ENCODE data around the gene PIKFYVE. TPM values are rescaled to one million over a fixed set of nuclear protein-coding genes. Genes with fewer than 3 reads are reported as not detected.

Gene PIKFYVE
- total RNA-seq, 2 experiments from 2014 or later, result 29.7 to 50.0 TPM

DNA sequence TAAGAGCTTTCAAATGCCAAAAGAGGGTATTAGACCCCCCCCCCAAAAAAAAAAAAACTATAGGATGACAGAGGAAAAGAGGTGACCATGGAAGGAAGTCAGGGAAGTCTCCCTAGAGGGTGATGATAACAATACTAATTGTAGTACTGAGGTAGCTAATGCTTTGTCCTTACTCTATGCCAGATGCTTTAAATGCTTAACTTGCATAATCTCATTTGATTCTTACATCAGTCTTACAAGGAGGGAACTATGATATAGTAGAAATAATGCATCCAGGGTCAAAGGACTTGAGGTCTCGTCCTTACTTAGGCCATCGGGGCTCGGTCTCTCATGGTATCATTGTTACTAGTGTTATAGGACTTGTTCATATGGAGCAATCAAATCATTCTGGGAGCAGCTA, 20.3 kb upstream of the PIKFYVE start:
- H2AFZ ChIP-seq (ENCODE audit: low read length), result no peak overlapping the region
- no peak overlapping the region for H3K4me2 ChIP-seq (ENCODE audit: low read length)
- no peaks in the 10 kb centered on the region for H3K79me2 ChIP-seq (ENCODE audit: insufficient read depth, low read depth, low read length)
- no peaks in the 10 kb centered on the region for H3K9me2 ChIP-seq (ENCODE audit: insufficient read depth, low read length)
- H3K27ac ChIP-seq (ENCODE audit: low read depth, low read length, poor library complexity, severe bottlenecking), result no peak overlapping the region
- CTCF ChIA-PET (ENCODE audit: unreplicated experiment), result no interaction called here
- intact Hi-C loops (cut with micrococcal nuclease; ENCODE audit: unreplicated experiment), result no loop called here
- no peaks in the 10 kb centered on the region for H3K9me3 ChIP-seq (ENCODE audit: low read length)
- no peaks in the 10 kb centered on the region for H4K20me1 ChIP-seq (ENCODE audit: insufficient read depth, low read length)
- TF ChIP-seq, protein P1, sequence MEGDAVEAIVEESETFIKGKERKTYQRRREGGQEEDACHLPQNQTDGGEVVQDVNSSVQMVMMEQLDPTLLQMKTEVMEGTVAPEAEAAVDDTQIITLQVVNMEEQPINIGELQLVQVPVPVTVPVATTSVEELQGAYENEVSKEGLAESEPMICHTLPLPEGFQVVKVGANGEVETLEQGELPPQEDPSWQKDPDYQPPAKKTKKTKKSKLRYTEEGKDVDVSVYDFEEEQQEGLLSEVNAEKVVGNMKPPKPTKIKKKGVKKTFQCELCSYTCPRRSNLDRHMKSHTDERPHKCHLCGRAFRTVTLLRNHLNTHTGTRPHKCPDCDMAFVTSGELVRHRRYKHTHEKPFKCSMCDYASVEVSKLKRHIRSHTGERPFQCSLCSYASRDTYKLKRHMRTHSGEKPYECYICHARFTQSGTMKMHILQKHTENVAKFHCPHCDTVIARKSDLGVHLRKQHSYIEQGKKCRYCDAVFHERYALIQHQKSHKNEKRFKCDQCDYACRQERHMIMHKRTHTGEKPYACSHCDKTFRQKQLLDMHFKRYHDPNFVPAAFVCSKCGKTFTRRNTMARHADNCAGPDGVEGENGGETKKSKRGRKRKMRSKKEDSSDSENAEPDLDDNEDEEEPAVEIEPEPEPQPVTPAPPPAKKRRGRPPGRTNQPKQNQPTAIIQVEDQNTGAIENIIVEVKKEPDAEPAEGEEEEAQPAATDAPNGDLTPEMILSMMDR (conservative IDR thresholded peaks at IDR 0.05; ENCODE audit: low read length), result no peak
- TF ChIP-seq EZH2phosphoT487 (IDR thresholded peaks at IDR 0.05; ENCODE audit: borderline replicate concordance, low read depth, low read length), result no peak
- no peak overlapping the region for H3K4me3 ChIP-seq (ENCODE audit: low read depth, low read length, poor library complexity, severe bottlenecking)
- POLR2A ChIA-PET, result interaction anchor here (0.6 to 1.5 kb wide), 3 partner anchors 8 to 317 kb away, joined by 3 to 5 read pairs (median 5); no protein-coding TSS in a partner anchor
- H3K4me1 ChIP-seq (ENCODE audit: insufficient read depth, low read length, poor library complexity, severe bottlenecking), result peaks cover 5% of the 10 kb centered on the region
- DNase-seq (ENCODE audit: low spot score), result no peak
- BruUV-seq (replicated peaks), result no TSS peak
- peaks cover 94% of the 10 kb centered on the region for H3K36me3 ChIP-seq (ENCODE audit: insufficient read depth, low read length)

DNA sequence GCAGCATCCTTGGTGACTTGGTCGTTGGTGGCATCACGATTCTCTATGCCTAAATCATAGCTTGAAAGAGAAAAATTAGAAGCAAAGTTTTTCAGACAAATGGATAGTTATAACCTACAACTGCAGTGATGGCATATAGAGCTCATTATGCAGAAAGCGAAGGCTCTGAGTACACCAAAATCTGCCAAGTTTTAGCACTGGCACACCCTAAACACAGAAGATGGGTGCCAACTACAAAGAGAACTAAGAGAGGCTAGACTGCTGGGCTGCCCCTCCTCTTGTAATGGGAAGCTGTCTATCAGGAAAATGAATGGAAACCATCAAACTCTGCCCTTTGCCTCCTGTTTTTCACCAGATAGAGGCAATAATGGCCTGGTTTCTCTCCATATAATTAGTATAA, 17.5 kb upstream of the PIKFYVE start:
- Histone ChIP-seq H3K4me2 (ENCODE audit: low read length) (no peak overlapping the region), H2AFZ (ENCODE audit: low read length) (no peak overlapping the region), H3K9me2 (ENCODE audit: insufficient read depth, low read length) (no peaks in the 10 kb centered on the region), H4K20me1 (ENCODE audit: insufficient read depth, low read length) (peaks cover 4% of the 10 kb centered on the region; the same call in 1 of the 2 replicates), H3K4me1 (ENCODE audit: insufficient read depth, low read length, poor library complexity, severe bottlenecking) (peaks cover 26% of the 10 kb centered on the region), H3K36me3 (ENCODE audit: insufficient read depth, low read length) (peaks cover 97% of the 10 kb centered on the region), H3K79me2 (ENCODE audit: insufficient read depth, low read depth, low read length) (peaks cover 5% of the 10 kb centered on the region; the same call in 1 of the 2 replicates), H3K9me3 (ENCODE audit: low read length) (no peaks in the 10 kb centered on the region), H3K4me3 (ENCODE audit: low read depth, low read length, poor library complexity, severe bottlenecking) (no peak overlapping the region), H3K27ac (ENCODE audit: low read depth, low read length, poor library complexity, severe bottlenecking) (no peak overlapping the region)
- BruUV-seq (replicated peaks), result no TSS peak
- CTCF ChIA-PET (ENCODE audit: unreplicated experiment), result no interaction called here
- TF ChIP-seq, protein P1 (conservative IDR thresholded peaks at IDR 0.05; ENCODE audit: low read length), result no peak
- TF ChIP-seq EZH2phosphoT487 (IDR thresholded peaks at IDR 0.05; ENCODE audit: borderline replicate concordance, low read depth, low read length), result no peak
- POLR2A ChIA-PET, result interaction anchor here (1.3 kb wide), 1 partner anchor 16 kb away, joined by 4 read pairs; no protein-coding TSS in a partner anchor
- intact Hi-C loops (cut with micrococcal nuclease; ENCODE audit: unreplicated experiment), result no loop called here
- no peak for DNase-seq (ENCODE audit: low spot score)

DNA sequence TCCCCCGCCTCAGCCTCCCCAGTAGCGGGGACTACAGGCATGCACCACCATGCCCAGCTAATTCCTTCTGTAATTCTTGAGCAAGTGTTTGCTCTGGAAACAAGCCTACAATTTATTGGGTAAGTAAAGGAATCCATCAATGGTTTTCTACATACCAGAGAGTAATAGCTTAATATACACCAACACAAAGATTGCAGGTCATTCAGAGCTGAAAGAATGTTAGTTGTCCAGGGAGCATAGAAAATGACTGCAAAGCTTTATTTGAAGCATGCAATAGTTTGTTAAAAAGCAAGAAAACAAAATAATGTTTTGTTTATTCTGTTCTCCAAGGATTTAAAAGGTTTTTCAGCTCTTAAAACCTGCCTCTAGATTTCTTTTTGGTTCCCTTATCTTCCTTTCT, 16.8 kb upstream of the PIKFYVE start:
- Histone ChIP-seq H3K4me3 (ENCODE audit: low read depth, low read length, poor library complexity, severe bottlenecking) (no peak overlapping the region), H3K4me2 (ENCODE audit: low read length) (no peak overlapping the region), H3K9me2 (ENCODE audit: insufficient read depth, low read length) (no peaks in the 10 kb centered on the region), H4K20me1 (ENCODE audit: insufficient read depth, low read length) (peaks cover 4% of the 10 kb centered on the region; the same call in 1 of the 2 replicates), H3K4me1 (ENCODE audit: insufficient read depth, low read length, poor library complexity, severe bottlenecking) (peaks cover 30% of the 10 kb centered on the region), H3K27ac (ENCODE audit: low read depth, low read length, poor library complexity, severe bottlenecking) (no peak overlapping the region), H3K79me2 (ENCODE audit: insufficient read depth, low read depth, low read length) (peaks cover 9% of the 10 kb centered on the region; the same call in 1 of the 2 replicates), H2AFZ (ENCODE audit: low read length) (no peak overlapping the region), H3K9me3 (ENCODE audit: low read length) (no peaks in the 10 kb centered on the region), H3K36me3 (ENCODE audit: insufficient read depth, low read length) (peaks cover 91% of the 10 kb centered on the region)
- BruUV-seq (replicated peaks), result no TSS peak
- CTCF ChIA-PET (ENCODE audit: unreplicated experiment), result no interaction called here
- DNase-seq (ENCODE audit: low spot score), result no peak
- POLR2A ChIA-PET, result interaction anchor here (0.6 to 1.3 kb wide), 3 partner anchors 15 to 282 kb away, joined by 3 to 4 read pairs (median 4); partner anchors contain the start of gene PIKFYVE
- TF ChIP-seq, protein P1 (conservative IDR thresholded peaks at IDR 0.05; ENCODE audit: low read length), result no peak
- intact Hi-C loops (cut with micrococcal nuclease; ENCODE audit: unreplicated experiment), result no loop called here

Measured in OCI-LY7 (cell line).